ENCODE data around the gene ADARB1. TPM values are rescaled to one million over a fixed set of nuclear protein-coding genes. Genes with fewer than 3 reads are reported as not detected.
A peak's percentile ranks its signal among the peaks of the same experiment; 100 is the strongest.

The ADARB1 gene
- polyA plus RNA-seq, 1 donor (not counting 4 experiments of a cell fraction or from before 2014, with no cell fraction given): 13.0 TPM

- H2AFZ ChIP-seq (ENCODE audit: control insufficient read depth, low read length): peak overlapping the region; percentile 4
- DNase-seq (ENCODE audit: low read depth, low spot score) (no peak), FAIRE-seq (peak; percentile 5)
- peak overlapping the region; percentile 42 for H3K4me2 ChIP-seq (ENCODE audit: control insufficient read depth, extremely low read depth, insufficient read depth, low read depth, low read length)
- H3K36me3 ChIP-seq (ENCODE audit: control insufficient read depth in 2 of 2, extremely low read depth in 1 of 2, insufficient read depth in 2 of 2, low read length in 2 of 2): no peaks in the 10 kb centered on the region
- dilution Hi-C loops (cut with MboI; ENCODE audit: extremely low pct_ligation_motif_present, low sequenced_read_pairs): no loop called here
- no peak overlapping the region for H3K27ac ChIP-seq (ENCODE audit: control insufficient read depth, insufficient read depth, low read length)
- H3K79me2 ChIP-seq (ENCODE audit: control insufficient read depth, insufficient read depth, low read length): no peaks in the 10 kb centered on the region
- H3K4me3 ChIP-seq (ENCODE audit: control insufficient read depth in 2 of 3, extremely low read depth in 1 of 3, insufficient read depth in 2 of 3, low read depth in 1 of 3, low read length in 3 of 3): no peak overlapping the region
- TF ChIP-seq CTCF (optimal IDR thresholded peaks at IDR 0.05 in 1 of 3, IDR thresholded peaks at IDR 0.05 in 1 of 3, conservative IDR thresholded peaks at IDR 0.05 in 1 of 3; ENCODE audit: extremely low read depth in 1 of 3, insufficient read depth in 2 of 3, low read length in 3 of 3): no peak
- no peak for TF ChIP-seq EZH2 (IDR thresholded peaks at IDR 0.05; ENCODE audit: low read length)
- no peaks in the 10 kb centered on the region for H3K27me3 ChIP-seq (ENCODE audit: control insufficient read depth, extremely low read depth, insufficient read depth, low read length)
- H3K9me1 ChIP-seq (ENCODE audit: control insufficient read depth, extremely low read depth, insufficient read depth, low read length): no peaks in the 10 kb centered on the region
- no peak overlapping the region for H3K9ac ChIP-seq (ENCODE audit: control insufficient read depth, extremely low read depth, insufficient read depth, low read length)
- H3K4me1 ChIP-seq (ENCODE audit: control insufficient read depth, extremely low read depth, insufficient read depth, low read length): peaks cover 9% of the 10 kb centered on the region
- H4K20me1 ChIP-seq (ENCODE audit: control insufficient read depth, extremely low read depth, insufficient read depth, low read length): no peaks in the 10 kb centered on the region
- no peaks in the 10 kb centered on the region for H3K9me3 ChIP-seq (ENCODE audit: control insufficient read depth, low read depth, low read length)
Observed at GRCh38 chr21:45167796-45168222, 93.4 kb downstream of the ADARB1 start.

GRCh38 chr21:45168522-45168921, 94.1 kb downstream of the ADARB1 start:
- H3K4me1 ChIP-seq (ENCODE audit: control insufficient read depth, extremely low read depth, insufficient read depth, low read length): peaks cover 9% of the 10 kb centered on the region
- no peak overlapping the region for H3K9ac ChIP-seq (ENCODE audit: control insufficient read depth, extremely low read depth, insufficient read depth, low read length)
- H4K20me1 ChIP-seq (ENCODE audit: control insufficient read depth, extremely low read depth, insufficient read depth, low read length): no peaks in the 10 kb centered on the region
- TF ChIP-seq EZH2 (IDR thresholded peaks at IDR 0.05; ENCODE audit: low read length): no peak
- TF ChIP-seq CTCF (optimal IDR thresholded peaks at IDR 0.05 in 1 of 3, IDR thresholded peaks at IDR 0.05 in 1 of 3, conservative IDR thresholded peaks at IDR 0.05 in 1 of 3; ENCODE audit: extremely low read depth in 1 of 3, insufficient read depth in 2 of 3, low read length in 3 of 3): no peak
- no peak overlapping the region for H3K4me3 ChIP-seq (ENCODE audit: control insufficient read depth in 2 of 3, extremely low read depth in 1 of 3, insufficient read depth in 2 of 3, low read depth in 1 of 3, low read length in 3 of 3)
- no peak overlapping the region for H3K27ac ChIP-seq (ENCODE audit: control insufficient read depth, insufficient read depth, low read length)
- H3K4me2 ChIP-seq (ENCODE audit: control insufficient read depth, extremely low read depth, insufficient read depth, low read depth, low read length): no peak overlapping the region
- dilution Hi-C loops (cut with MboI; ENCODE audit: extremely low pct_ligation_motif_present, low sequenced_read_pairs): no loop called here
- H2AFZ ChIP-seq (ENCODE audit: control insufficient read depth, low read length): no peak overlapping the region
- no peaks in the 10 kb centered on the region for H3K9me1 ChIP-seq (ENCODE audit: control insufficient read depth, extremely low read depth, insufficient read depth, low read length)
- FAIRE-seq: no peak
- H3K9me3 ChIP-seq (ENCODE audit: control insufficient read depth, low read depth, low read length): no peaks in the 10 kb centered on the region
- no peaks in the 10 kb centered on the region for H3K79me2 ChIP-seq (ENCODE audit: control insufficient read depth, insufficient read depth, low read length)
- no peak for DNase-seq (ENCODE audit: low read depth, low spot score)
- H3K36me3 ChIP-seq (ENCODE audit: control insufficient read depth in 2 of 2, extremely low read depth in 1 of 2, insufficient read depth in 2 of 2, low read length in 2 of 2): no peaks in the 10 kb centered on the region
- no peaks in the 10 kb centered on the region for H3K27me3 ChIP-seq (ENCODE audit: control insufficient read depth, extremely low read depth, insufficient read depth, low read length)
